Activated CD8-positive, alpha-beta memory T cell treated with anti-CD3 and anti-CD28 coated beads for 1 hour (primary cell): ENCODE measurements around the gene SLC26A1.

Experiments
- DNase-seq, 2 donors: peaks; one replicate each; pipeline ENCODE4 v3.0.0-alpha.2; 2020; ENCODE audit warnings: low read depth in 1 of 2; ENCODE audit errors: extremely low read depth in 1 of 2

Gene SLC26A1

GRCh38 chr4:1015179-1015578, 22.0 kb upstream of the SLC26A1 start:
- no peak for DNase-seq

DNA sequence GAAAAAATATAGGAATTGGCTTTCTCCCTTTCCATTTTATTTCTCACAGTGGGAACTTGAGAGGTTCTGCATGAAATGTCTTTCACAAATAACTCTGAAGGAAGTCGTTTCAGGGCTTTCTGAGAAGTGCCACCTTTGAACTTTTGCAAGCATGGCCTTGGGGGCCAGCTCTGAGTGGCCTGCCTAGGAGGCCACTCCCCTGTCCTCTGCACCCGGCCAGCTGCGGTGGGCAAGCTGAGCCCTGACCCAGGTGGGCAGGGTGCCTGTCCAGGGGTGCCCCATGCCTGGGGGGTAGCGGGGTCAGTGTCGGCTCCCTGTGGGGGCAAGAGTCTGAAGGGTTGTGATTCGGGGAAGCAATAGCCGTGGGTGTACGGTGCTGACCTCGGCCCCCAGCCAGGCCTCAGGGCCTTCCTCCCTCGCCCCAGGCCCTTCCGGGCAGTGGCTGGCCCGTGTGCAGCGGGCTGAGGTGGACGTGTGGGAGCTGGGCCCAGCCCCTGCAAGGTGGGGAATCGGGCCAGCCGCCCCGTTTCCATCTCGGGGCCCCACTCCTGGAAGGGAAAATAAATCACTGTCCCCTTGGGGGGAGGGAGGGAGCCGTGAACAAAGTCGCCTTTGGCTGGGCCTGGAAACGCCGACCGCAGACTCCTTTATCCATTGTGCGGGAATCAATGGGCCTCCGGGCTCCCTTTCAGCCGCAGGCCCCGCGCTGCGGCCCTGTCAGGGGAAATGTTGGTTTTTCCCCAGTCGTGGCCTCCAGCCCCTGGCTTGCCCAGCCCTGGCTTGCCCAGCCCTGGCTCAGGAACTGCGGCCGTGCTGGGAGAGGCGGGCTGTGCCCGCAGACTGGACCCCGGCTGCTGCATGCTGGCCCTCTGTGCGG, 21.3 kb upstream of the SLC26A1 start:
- DNase-seq, result no peak

GRCh38 chr4:1013225-1014073, 20.2 kb upstream of the SLC26A1 start:
- no peak for DNase-seq

GRCh38 chr4:1012034-1012739, 19.0 kb upstream of the SLC26A1 start:
- DNase-seq, result peak in 1 of 2 donors; percentile 16

DNA sequence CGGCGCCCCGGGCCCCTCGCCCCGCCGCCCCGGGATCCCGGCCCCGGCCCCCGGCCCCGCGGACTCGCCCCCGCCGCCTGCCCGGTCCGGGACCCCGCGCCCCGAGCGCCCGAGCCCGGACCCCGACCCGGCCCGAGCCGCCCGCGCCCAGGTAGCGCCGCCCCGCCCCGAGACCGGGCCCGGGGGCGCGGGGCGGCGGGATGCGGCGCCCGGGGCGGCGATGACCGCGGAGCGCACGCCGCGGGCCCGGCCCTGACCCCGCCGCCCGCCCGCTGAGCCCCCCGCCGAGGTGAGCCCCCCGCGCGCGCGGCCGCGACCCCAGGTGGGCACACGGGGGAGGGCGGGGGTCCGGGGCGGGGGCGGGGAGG, 18.4 kb upstream of the SLC26A1 start:
- no peak for DNase-seq

GRCh38 chr4:1011022-1011665, 17.9 kb upstream of the SLC26A1 start, which contains the start of gene FGFRL1:
Gene FGFRL1, plus strand, starts transcription at chr4:1011626. Its CDS starts 860 bp downstream, at chr4:1012486.
- peak; percentile 81 to 92 for DNase-seq

DNA sequence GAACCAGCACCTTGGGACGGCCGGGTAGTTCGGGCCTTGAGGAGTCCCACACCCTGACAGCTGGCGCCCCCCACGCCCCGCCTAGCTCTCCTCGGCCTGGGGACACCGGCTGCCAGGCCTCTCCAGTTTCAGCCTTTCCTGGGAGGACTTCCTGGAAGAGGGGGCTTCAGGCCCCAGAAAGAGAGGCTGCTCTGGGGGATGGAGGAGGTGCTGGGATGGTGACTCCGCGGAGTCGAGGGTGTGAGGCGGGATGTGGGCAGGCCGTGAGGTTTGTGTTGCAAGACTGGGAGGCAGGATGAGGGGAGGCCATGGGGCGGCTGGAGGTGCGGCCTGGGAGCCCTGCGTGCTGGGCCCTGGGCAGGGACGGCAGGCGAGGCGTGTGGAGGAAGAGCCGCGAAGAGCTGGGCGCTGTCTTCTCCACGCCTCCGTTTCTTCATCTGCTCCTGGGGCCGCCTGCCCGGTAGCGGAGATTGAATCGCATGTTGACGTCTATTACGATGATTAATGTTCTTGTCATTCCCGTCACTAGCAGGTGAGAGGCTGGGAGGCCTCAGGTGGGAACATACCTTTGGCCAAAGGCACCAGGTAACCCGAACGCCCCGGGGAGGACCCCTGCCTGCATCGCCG, 17.3 kb upstream of the SLC26A1 start:
- peak; percentile 31 to 35 for DNase-seq

GRCh38 chr4:1009542-1010394, 16.6 kb upstream of the SLC26A1 start:
- DNase-seq, result peak; percentile 34 to 73

- DNase-seq, result no peak
These were observed 15.8 kb upstream of the SLC26A1 start for GRCh38 chr4:1008840-1009541.

GRCh38 chr4:1006856-1007255, 13.7 kb upstream of the SLC26A1 start:
- no peak for DNase-seq

GRCh38 chr4:1004557-1005485, 11.6 kb upstream of the SLC26A1 start:
- DNase-seq, result no peak

DNA sequence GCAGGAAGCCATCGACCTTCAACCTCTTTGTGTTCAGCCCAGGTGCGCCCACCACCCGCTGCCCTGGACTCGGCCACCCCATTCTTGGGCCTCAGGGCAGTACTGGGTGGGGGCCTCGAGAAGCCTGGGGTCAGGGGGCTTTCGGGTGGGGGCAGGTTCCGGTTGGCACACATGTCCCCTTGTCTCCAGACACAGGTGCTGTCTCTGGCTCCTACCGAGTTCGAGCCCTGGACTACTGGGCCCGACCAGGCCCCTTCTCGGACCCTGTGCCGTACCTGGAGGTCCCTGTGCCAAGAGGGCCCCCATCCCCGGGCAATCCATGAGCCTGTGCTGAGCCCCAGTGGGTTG, 10.8 kb upstream of the SLC26A1 start:
- DNase-seq, result no peak

GRCh38 chr4:1003271-1004070, 10.3 kb upstream of the SLC26A1 start:
- DNase-seq, result no peak

GRCh38 chr4:1002631-1003251, 9.5 kb upstream of the SLC26A1 start:
- DNase-seq, result no peak

GRCh38 chr4:1002131-1002630, 9.0 kb upstream of the SLC26A1 start:
- DNase-seq, result no peak

DNA sequence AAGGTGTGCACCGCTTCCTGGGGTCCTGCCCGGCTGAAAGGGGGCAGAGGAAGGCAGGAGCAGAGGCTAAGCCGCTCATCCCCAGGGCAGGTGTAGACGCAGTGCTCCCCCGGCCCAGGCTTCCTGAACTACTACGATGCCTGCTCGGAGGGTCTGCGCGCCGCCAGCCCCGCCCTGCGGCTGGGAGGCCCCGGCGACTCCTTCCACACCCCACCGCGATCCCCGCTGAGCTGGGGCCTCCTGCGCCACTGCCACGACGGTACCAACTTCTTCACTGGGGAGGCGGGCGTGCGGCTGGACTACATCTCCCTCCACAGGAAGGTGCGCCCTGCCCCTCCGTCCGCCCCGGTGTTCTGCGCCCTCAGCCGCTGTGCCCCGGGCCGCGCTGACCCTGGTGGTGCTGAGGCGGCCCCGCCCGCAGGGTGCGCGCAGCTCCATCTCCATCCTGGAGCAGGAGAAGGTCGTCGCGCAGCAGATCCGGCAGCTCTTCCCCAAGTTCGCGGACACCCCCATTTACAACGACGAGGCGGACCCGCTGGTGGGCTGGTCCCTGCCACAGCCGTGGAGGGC, 8.4 kb upstream of the SLC26A1 start:
- no peak for DNase-seq
